Heart left ventricle (tissue), 16 donors: ENCODE results near the gene ZZZ3. TPM values are rescaled to one million over a fixed set of nuclear protein-coding genes. Genes with fewer than 3 reads are reported as not detected.
"Not testable (repeated sequence)": the region's sequence is repeated elsewhere in the genome, so short reads cannot be mapped to it uniquely, and the experiment has no call there.

Experiments
- ATAC-seq, 4 donors: fragments of 200-7000 bp; cut with Tn5 transposase; one replicate each; pipeline ENCODE4 v1.9.1; 2020 to 2022; ENCODE audit warnings: moderate library complexity in 4 of 4, mild to moderate bottlenecking in 3 of 4, moderate number of reproducible peaks in 1 of 4
- DNase-seq, 5 donors: peaks; one replicate each; pipeline ENCODE4 v3.0.0-alpha.2; 2020
- H3K27ac ChIP-seq, 12 donors: fragments of 200-600 bp; sonication (generic) in 4 of 12; one replicate each; pipeline versions ENCODE4 v1.5.0 to v1.8.0; 2016 to 2022; ENCODE audit warnings: mild to moderate bottlenecking in 2 of 12
- H3K27me3 ChIP-seq, 9 donors: fragments of 200-600 bp; sonication (generic) in 2 of 9; one replicate each; pipeline versions ENCODE4 v1.5.1 to v1.8.0; 2016 to 2022; ENCODE audit warnings: mild to moderate bottlenecking in 3 of 9
- H3K36me3 ChIP-seq, 9 donors: fragments of 200-600 bp; sonication (generic) in 2 of 9; one replicate each; pipeline versions ENCODE4 v1.5.0 to v1.8.0; 2018 to 2022; ENCODE audit warnings: mild to moderate bottlenecking in 2 of 9
- H3K4me1 ChIP-seq, 12 donors: fragments of 200-600 bp; sonication (generic) in 4 of 12; one replicate each; pipeline versions ENCODE4 v1.5.0 to v1.8.0; 2016 to 2022; ENCODE audit warnings: mild to moderate bottlenecking in 3 of 12
- H3K4me3 ChIP-seq, 12 donors: fragments of 200-600 bp; sonication (generic) in 4 of 12; one replicate each; pipeline versions ENCODE4 v1.5.0 to v1.8.0; 2017 to 2022; ENCODE audit warnings: mild to moderate bottlenecking in 9 of 12, moderate library complexity in 4 of 12
- H3K9me3 ChIP-seq, 12 donors: fragments of 200-600 bp; sonication (generic) in 4 of 12; one replicate each; pipeline versions ENCODE4 v1.5.0 to v1.8.0; 2016 to 2022; ENCODE audit warnings: mild to moderate bottlenecking in 1 of 12
- POLR2A ChIP-seq, 2 donors: fragments of 450-650 bp; IDR thresholded peaks; one replicate each; pipeline ENCODE4 v1.6.1; 2017; ENCODE audit warnings: antibody characterized with exemption in 2 of 2, mild to moderate bottlenecking in 2 of 2, moderate library complexity in 2 of 2
- WGBS, 4 donors: extraction: QIAGEN DNeasy Blood & Tissue Kit in 2 of 4; methylation state at CpG; one replicate each; pipeline versions ENCODE4 v1.1.5 to v1.1.7; 2013 to 2018; 5-methylcytosine and 5-hydroxymethylcytosine counted together
- intact Hi-C, 10 donors: fragments of 100-400 bp; cut with DNase I; formaldehyde crosslinking; loops; one replicate each; pipeline versions ENCODE4 v1.11.1 to v1.14.2; 2022
- polyA plus RNA-seq, 2 donors: library from polyadenylated mRNA; stranded (reverse); fragments of 200-250 nt; gene quantifications; one replicate each; pipeline ENCODE4 v1.2.3, GENCODE V29; 2013
- total RNA-seq, 9 donors: library from RNA; depleted of rRNA in 2 of 9; stranded (reverse); fragments of >200 nt in 2 of 9; fragmentation: NEBNext Ultra II Directional in 3 of 9; extraction: Animal tissue kit (Norgen Biotek cat#: 25700) in 3 of 9; gene quantifications; one replicate each; pipeline versions ENCODE4 v1.1.0 to v1.2.4, GENCODE V29; 2016 to 2023
- TF ChIP-seq, protein P1 (sequence below), 12 donors: fragments of 200-600 bp; sonication (generic) in 4 of 12; IDR thresholded peaks; one replicate each; pipeline versions ENCODE4 v1.5.0 to v1.8.0; 2018 to 2022; ENCODE audit warnings: antibody characterized with exemption in 12 of 12, mild to moderate bottlenecking in 5 of 12
- donor health status: ischemic (EF 13 %, LVEDD 7.1; RV severe dilation, severe dysfunction).
- donor health status: healthy with polysubstance abuse.
- donor health status: DM: no; HTN: yes; CAD: no.
- donor health status: DM: no; HTN: no; CAD: no.
- donor health status: ischemic (EF 25% LVEDD 6.9; RV normal size, moderate dysfunction).
- donor health status: ischemic (EF 25% LVEDD 5.7; RV mildly dilated, moderate dysfunction).
- donor health status: healthy.
- donor health status: DM: yes; HTN: yes; CAD: no.
- donor health status: ischemic (EF 35%, LVEDD 5.7; RV mildly dilated, moderate dysfunction).
- donor health status: nonischemic (EF 11% LVEDD 7.7; RV severe dilation, severe dysfunction).
- donor health status: DM: yes; HTN: yes; CAD: no.
- donor health status: PGD.
- donor health status: ischemic (EF 29% LVEDD 5.4; RV normal size, mild dysfunction).
- donor health status: nonischemic (EF 23%, LVEDD 6.1; RV moderate dilation, normal function).

The ZZZ3 gene
- total and polyA plus RNA-seq, 11 donors, result 7.0 to 45.1 (median 30.8) TPM

DNA sequence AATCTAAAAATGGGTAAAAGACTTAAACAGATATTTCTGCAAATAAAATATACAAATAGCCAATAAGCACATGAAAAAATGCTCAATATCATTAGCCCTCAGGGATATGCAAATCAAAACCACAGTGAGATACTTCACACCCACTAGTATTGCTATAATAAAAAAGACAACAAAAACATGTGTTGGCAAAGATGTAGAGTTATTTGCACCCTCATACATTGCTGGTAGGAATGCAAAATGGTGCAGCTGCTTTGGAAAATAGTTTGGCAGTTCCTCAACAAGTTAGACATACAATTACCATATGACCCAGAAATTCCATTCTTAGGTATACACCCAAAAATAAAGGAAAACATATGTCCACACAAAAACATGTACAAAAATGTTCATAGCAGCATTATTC, 30.2 kb downstream of the ZZZ3 start:
- H3K9me3 ChIP-seq, result peaks cover 0 to 46% (median 17%) of the 10 kb centered on the region in 12 donors
- intact Hi-C loops, result no loop called here

DNA sequence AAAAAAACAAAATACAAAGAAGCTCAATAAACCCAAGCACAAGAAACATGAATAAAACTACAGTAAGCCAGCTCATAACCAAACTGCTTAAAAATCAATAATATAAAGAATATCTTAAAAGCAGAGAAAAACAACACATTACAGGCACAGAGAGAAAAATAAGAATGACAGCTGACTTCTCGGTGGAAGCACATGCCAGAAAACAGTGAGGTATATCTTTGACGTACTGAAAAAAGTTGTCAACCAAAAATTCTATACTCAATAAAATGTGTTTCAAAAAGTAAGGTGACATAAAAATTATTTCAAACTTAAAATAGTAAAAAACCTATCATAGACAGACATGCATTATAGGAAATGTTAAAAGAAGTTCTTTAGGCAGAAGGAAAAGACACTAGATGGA, 33.3 kb downstream of the ZZZ3 start:
- Histone ChIP-seq H3K4me3 (no peak overlapping the region), H3K4me1 (peaks cover 0 to 9% (median 1%) of the 10 kb centered on the region in 12 donors), H3K27me3 (no peaks in the 10 kb centered on the region), H3K36me3 (peaks cover 0 to 16% (median 14%) of the 10 kb centered on the region in 9 donors), H3K9me3 (peaks cover 0 to 40% (median 17%) of the 10 kb centered on the region in 12 donors), H3K27ac (no peak overlapping the region)
- intact Hi-C loops, result no loop called here
- ATAC-seq (no peak), DNase-seq (no peak)
- no peak for TF ChIP-seq POLR2A (IDR thresholded peaks at IDR 0.05)
- TF ChIP-seq, protein P1, sequence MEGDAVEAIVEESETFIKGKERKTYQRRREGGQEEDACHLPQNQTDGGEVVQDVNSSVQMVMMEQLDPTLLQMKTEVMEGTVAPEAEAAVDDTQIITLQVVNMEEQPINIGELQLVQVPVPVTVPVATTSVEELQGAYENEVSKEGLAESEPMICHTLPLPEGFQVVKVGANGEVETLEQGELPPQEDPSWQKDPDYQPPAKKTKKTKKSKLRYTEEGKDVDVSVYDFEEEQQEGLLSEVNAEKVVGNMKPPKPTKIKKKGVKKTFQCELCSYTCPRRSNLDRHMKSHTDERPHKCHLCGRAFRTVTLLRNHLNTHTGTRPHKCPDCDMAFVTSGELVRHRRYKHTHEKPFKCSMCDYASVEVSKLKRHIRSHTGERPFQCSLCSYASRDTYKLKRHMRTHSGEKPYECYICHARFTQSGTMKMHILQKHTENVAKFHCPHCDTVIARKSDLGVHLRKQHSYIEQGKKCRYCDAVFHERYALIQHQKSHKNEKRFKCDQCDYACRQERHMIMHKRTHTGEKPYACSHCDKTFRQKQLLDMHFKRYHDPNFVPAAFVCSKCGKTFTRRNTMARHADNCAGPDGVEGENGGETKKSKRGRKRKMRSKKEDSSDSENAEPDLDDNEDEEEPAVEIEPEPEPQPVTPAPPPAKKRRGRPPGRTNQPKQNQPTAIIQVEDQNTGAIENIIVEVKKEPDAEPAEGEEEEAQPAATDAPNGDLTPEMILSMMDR (IDR thresholded peaks at IDR 0.05), result no peak
- WGBS, 4 donors, result 95 to 100% (median 98%) methylated on average over 2 of the region's 2 CpGs

More for the DNA sequence above, 30.2 kb downstream of the ZZZ3 start:
- H3K4me1 ChIP-seq, result peaks cover 0 to 9% (median 1%) of the 10 kb centered on the region in 12 donors
- ATAC-seq (no peak), DNase-seq (no peak)
- H3K36me3 ChIP-seq, result peaks cover 0 to 5% (median 0%) of the 10 kb centered on the region in 9 donors
- H3K27me3 ChIP-seq, result no peaks in the 10 kb centered on the region
- TF ChIP-seq, protein P1 (IDR thresholded peaks at IDR 0.05), result no peak
- TF ChIP-seq POLR2A (IDR thresholded peaks at IDR 0.05), result no peak
- H3K27ac ChIP-seq, result no peak overlapping the region
- H3K4me3 ChIP-seq, result no peak overlapping the region

DNA sequence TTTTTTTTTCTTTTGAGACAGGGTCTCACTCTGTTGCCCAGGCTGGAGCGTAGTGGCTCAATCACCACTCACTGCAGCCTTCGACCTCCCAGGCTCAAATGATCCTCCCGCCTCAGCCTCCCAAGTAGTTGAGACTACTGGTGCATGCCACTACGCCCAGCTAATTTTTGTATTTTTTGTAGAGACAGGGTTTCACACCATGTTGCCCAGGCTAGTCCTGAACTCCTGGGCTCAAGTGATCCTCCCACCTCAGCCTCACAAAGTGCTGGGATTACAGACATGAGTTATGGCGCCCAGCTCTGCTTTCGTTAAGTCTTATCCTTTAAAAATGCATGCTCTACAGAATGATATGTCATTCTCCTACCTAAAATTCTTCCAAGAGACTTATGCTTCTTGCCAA, 36.2 kb downstream of the ZZZ3 start:
- H3K27me3 ChIP-seq, H3K4me1 ChIP-seq, ATAC-seq, intact Hi-C loops, H3K4me3 ChIP-seq, DNase-seq, H3K27ac ChIP-seq: not testable (repeated sequence)
- peaks cover 0 to 37% (median 17%) of the 10 kb centered on the region in 12 donors for H3K9me3 ChIP-seq
- WGBS, 4 donors, result 94 to 98% (median 97%) methylated on average over 6 of the region's 6 CpGs
- peaks cover 0 to 17% (median 14%) of the 10 kb centered on the region in 9 donors for H3K36me3 ChIP-seq

DNA sequence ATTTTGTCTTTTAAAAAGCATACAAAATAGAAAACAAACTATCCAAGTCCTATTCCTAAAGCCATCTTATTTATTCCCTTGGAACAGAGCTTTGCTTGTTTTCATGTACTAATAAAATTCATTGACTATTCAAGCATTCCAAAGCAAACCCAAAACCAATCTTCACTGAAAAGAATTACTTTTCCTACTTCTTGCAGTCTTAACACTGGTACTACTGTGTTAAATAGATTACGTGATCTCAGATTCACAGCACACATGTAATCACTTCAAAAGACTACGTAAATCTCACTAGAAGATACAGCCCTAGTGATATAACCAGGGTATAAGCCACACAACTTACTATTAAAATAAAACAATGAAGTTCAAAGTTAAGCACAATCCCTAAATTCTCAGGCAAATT, 39.0 kb downstream of the ZZZ3 start:
- H3K4me1 ChIP-seq, result peaks cover 0 to 6% (median under 1%) of the 10 kb centered on the region in 12 donors
- ATAC-seq (no peak), DNase-seq (no peak)
- H3K9me3 ChIP-seq, result peaks cover 0 to 9% (median 1%) of the 10 kb centered on the region in 12 donors
- TF ChIP-seq, protein P1 (IDR thresholded peaks at IDR 0.05), result no peak
- TF ChIP-seq POLR2A (IDR thresholded peaks at IDR 0.05), result no peak
- peaks cover 0 to 33% (median 14%) of the 10 kb centered on the region in 9 donors for H3K36me3 ChIP-seq
- no peak overlapping the region for H3K4me3 ChIP-seq
- intact Hi-C loops, result no loop called here
- no peaks in the 10 kb centered on the region for H3K27me3 ChIP-seq
- WGBS, 4 donors, result 86 to 97% (median 93%) methylated on average over 2 of the region's 2 CpGs
- no peak overlapping the region for H3K27ac ChIP-seq

DNA sequence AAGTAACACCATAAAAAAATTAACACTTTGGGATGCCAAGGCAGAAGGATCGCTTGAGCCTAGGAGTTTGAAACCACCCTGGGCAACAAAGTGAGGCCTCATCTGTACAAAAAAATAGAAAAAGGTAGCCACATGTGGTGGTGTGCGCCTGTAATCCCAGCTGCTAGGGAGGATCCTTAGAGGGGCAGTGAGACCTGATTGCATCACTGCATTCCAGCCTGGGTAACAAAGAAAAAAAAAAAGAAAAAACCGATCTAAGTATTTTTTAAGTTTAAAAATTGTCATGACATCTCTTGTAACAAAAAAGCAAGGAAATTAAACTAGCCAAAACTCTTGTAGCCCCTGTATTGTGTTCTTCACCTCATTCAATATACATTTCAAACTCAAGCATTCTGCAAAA, 39.5 kb downstream of the ZZZ3 start:
- no peaks in the 10 kb centered on the region for H3K27me3 ChIP-seq
- no peak for TF ChIP-seq POLR2A (IDR thresholded peaks at IDR 0.05)
- TF ChIP-seq, protein P1 (IDR thresholded peaks at IDR 0.05), result no peak
- no peak overlapping the region for H3K4me3 ChIP-seq
- WGBS, 4 donors, result 96 to 98% (median 97%) methylated on average over 3 of the region's 3 CpGs
- ATAC-seq (no peak), DNase-seq (no peak)
- peaks cover 0 to 9% (median 2%) of the 10 kb centered on the region in 12 donors for H3K4me1 ChIP-seq
- peaks cover 0 to 4% (median 0%) of the 10 kb centered on the region in 12 donors for H3K9me3 ChIP-seq
- H3K36me3 ChIP-seq, result peaks cover 0 to 33% (median 14%) of the 10 kb centered on the region in 9 donors
- intact Hi-C loops, result no loop called here
- no peak overlapping the region for H3K27ac ChIP-seq
